Bone marrow (tissue), 2 donors: Measurements from ENCODE around the gene SHROOM4.

Experiments used
- DNase-seq, 2 donors: peaks; one replicate each; lab custom pipeline; 2025; lab: John Stamatoyannopoulos, UW

The SHROOM4 gene

DNA sequence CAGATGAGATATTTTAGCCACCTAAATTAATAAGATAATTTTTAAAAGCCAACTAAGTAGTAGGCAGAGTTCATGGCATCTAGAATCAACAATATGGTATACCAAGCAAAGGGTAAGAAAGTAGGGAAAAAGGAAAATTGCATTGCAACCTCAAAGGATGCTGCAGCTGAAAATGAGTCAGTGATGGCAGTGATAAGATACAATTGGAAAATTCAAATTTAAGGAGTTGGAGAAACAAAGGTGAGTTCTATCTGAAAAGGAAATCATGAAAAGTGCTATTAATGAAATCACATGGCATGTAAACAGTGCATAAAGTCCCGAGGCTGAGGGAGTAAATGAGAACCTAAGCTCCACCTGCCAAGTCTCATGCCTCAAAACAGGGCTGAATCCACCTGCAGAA is 33.9 kb downstream of the SHROOM4 start:
- DNase-seq, result no peak

DNA sequence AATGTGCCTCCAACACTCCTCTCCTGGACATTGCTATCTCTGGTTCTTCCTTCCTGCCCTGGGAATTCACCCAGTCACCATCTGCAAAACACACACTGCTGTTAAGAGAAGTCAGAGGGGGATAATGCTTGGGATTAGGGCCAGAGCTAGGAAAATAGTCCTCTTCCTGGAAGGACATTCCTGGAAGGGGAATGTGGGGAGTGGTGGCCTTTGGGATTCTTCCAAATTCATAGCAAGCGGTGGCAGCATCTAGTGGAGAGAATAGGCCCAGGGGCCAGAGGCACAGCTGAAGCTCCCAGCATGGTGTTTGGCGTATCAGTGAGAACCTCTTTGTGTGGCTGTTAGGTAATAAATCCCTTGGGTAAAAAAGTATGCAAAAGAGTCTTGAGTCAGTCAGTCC is 34.3 kb downstream of the SHROOM4 start:
- no peak for DNase-seq

DNA sequence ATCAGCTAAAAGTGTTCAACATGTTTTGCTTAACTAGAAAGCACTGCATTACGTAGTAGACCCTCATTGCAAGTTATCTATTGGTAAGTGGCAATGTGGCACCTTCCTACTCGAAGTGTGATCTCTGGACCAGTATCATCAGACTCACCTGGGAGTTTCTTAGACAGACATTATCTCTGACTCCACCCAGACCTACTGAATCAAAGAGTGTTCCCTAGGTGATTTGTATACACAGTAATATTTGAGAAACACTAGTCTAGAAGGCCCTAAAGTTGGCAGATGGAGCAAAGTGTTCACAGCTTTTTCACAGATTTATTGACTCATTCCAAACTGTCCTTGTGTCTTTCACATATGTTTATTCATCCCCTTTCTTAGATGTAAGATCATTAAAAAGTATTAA is 35.7 kb downstream of the SHROOM4 start:
- DNase-seq, result no peak

GRCh38 chrX:50776248-50776647 is 37.7 kb downstream of the SHROOM4 start:
- no peak for DNase-seq

GRCh38 chrX:50771382-50771781 is 42.6 kb downstream of the SHROOM4 start:
- DNase-seq, result no peak

DNA sequence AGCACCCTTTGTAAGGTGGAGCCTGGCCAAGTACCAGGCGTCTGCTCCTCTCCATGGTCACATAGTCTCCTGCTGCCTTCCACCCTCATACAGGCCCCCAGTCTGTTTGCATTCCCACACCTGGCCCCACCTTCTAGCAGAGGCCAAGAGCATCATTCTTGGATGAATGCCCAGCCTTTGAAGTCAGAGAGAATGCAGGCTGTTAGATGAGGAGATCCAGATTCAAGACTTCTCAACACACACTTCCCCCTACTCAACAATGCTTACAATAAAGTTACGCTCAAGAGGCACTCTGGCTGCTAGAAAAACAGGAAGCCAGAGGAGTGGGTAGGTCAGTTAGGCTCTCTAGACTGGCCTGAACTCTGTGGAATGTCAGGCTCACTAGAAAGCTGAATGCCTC is 43.3 kb downstream of the SHROOM4 start:
- DNase-seq, result no peak

DNA sequence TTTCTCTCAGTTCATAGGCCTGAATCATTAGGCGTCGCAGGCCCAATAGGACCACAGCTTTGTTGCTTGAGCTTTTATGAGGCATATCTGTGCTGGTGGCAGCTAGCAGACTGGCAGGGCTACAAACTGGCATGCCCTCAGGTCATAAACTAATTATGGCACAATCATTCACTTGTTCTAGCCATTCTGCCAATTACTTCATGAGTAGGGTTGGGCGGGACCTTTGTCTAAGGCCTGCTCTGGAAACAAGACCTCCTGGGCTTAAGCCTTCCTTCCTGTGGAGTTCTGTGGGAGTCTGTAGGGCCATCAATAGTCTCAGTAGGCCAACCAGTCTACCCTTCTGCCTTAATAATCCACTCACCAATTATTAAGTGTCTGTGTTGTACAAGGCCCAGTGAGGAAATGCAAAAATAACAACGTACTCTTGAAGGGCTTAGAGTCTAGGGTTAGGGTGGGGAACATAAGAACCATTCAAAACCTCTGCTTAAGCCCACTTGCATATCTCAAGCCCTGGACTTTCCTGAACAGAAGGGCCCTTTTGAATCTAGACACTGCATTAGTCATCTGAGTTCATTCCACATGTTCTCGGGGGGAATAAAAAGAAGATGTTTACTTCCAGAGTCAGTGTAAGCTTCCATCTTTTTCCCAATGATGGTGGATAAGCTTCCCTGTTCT is 44.5 kb downstream of the SHROOM4 start:
- no peak for DNase-seq

DNA sequence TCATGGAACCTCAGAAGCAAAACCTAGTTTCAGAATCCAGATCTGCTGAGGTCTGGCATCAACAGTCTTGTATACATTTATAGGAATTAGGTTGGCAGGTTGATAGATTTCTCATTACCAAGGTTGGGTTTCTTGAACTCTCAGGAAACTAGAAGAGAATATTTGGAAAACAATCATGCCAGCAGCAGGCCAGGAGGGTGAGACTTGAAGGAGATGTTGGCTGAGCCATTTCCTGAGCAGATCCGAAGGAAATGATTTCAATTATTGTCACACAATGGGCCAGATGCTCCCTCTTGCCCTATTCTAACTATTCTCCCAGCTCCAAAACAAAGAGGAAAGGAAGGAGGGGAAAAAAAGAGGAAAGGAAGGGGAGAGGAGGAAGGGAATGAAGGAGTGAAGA is 45.2 kb downstream of the SHROOM4 start:
- DNase-seq, result no peak

DNA sequence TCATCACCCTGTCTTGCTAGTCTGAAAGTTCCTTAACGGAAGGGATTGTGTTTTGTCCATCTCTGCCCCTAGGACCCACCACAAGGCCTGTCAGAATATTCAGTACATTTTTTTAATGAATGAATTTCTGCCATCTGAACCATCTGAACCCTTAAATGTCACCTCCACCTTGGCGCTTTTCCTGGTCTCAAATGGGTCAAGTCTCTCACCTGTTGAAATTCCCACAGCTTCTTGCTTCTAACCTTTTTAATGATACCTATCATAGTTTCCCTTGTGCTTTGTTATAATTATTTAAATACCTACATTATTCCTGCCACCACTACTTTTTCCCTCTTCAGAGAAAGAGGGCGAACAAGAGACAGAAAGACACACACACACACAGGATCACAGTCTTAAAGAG is 48.0 kb downstream of the SHROOM4 start:
- DNase-seq, result no peak

- no peak for DNase-seq
Measured at GRCh38 chrX:50762578-50762977, 51.4 kb downstream of the SHROOM4 start.

DNA sequence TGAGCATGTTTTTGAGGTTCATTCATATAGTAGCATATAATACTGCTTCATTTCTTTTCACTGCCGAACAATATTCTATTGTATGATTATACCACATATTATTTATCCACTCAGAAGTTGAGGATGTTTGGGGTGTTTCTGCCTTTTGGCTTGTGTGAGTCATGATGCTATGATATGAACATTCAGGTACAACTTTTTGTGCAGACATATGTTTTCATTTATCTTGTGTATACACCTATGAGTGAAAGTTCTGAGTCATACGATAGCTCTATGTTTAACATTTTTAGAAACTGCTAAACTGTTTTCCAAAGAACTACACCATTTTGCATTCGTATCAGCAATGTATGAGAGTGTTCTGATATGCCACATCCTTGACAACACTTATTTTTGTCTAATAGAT is 57.7 kb downstream of the SHROOM4 start:
- DNase-seq, result no peak

- DNase-seq, result no peak
Measured at GRCh38 chrX:50751091-50751490, 62.9 kb downstream of the SHROOM4 start.

- no peak for DNase-seq
Measured at GRCh38 chrX:50747471-50747900, 66.5 kb downstream of the SHROOM4 start.

GRCh38 chrX:50736656-50737055 is 77.3 kb downstream of the SHROOM4 start:
- no peak for DNase-seq

DNA sequence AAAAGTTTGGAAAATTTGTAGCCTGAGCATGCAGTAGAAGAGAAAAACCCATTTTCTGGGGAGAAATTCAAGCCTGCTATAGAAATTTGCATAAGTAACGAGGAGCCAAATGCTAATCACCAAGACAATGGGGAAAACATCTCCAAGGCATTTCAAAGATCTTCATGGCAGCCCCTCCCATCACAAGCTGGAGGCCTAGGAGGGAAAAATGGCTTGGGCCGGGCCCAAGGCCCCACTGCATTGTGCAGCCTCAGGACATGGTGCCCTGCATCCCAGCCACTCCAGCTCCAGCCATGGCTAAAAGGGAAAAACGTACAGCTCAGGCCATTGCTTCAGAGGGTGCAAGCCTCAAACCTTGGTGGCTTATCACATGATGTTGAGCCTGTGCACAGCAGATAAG is 87.7 kb downstream of the SHROOM4 start:
- no peak for DNase-seq

- no peak for DNase-seq
Measured at GRCh38 chrX:50725310-50725709, 88.7 kb downstream of the SHROOM4 start.

- no peak for DNase-seq
Measured at GRCh38 chrX:50723006-50723405, 91.0 kb downstream of the SHROOM4 start.

GRCh38 chrX:50721764-50722521 is 92.1 kb downstream of the SHROOM4 start:
- DNase-seq, result no peak

GRCh38 chrX:50719614-50720013 is 94.4 kb downstream of the SHROOM4 start:
- no peak for DNase-seq

GRCh38 chrX:50718776-50719175 is 95.2 kb downstream of the SHROOM4 start:
- DNase-seq, result no peak

DNA sequence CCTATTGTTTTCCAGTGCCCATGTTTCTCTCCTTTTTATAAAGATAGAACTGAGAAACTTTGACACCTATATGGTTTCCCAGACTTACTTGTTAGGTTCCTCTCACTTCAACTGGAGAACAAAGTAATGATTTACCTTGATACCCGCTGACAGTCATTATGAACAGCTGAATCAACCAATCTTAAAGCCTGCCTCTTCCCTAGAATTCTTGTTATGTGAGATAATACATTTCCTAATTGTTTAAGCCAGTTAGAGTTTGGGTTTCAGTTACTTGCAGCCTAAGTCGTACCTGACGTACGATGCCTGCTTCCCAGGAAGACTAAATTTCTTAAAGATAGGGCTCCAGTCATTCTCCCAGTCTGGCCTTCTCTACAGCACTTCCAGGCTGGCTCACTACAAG is 97.3 kb downstream of the SHROOM4 start:
- DNase-seq, result no peak

GRCh38 chrX:50712777-50713176 is 101.2 kb downstream of the SHROOM4 start:
- DNase-seq, result no peak

DNA sequence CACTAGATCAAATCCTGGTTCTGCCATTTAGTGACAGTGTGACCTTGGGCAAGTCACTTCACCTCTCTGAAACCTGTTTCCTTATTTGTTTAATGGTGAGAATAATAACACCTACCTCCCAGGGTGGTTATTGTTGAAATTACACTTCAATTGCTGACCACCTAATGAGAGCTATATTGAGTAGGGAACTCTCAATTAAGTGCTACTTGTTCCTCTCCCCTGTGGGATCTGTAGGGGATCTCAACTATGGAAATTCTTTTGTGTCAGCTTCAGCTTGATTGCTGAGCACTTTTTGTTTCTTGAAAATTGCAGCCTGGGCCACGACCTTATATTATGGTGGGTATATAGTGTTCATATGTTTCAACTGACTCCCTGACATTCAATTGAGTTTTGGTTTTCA is 102.1 kb downstream of the SHROOM4 start:
- DNase-seq, result no peak
